SU-DHL-6 (cell line): ENCODE measurements around the gene CNNM1.

ENCODE experiments used
- CTCF ChIP-seq: fragments of 200-600 bp; sonication (generic); IDR thresholded peaks from one replicate; pipeline ENCODE4 v1.5.1; 2017; ENCODE audit warnings: antibody characterized with exemption, mild to moderate bottlenecking, low read length, moderate library complexity; ENCODE audit not compliant: insufficient read depth, poor library complexity, severe bottlenecking
- EZH2phosphoT487 ChIP-seq: fragments of 200-600 bp; sonication (generic), shearing (Covaris generic); conservative IDR thresholded peaks from 2 replicates; pipeline ENCODE4 v1.6.1; 2018; ENCODE audit warnings: mild to moderate bottlenecking, antibody characterized with exemption, low read length, moderate library complexity, mixed read lengths

DNA sequence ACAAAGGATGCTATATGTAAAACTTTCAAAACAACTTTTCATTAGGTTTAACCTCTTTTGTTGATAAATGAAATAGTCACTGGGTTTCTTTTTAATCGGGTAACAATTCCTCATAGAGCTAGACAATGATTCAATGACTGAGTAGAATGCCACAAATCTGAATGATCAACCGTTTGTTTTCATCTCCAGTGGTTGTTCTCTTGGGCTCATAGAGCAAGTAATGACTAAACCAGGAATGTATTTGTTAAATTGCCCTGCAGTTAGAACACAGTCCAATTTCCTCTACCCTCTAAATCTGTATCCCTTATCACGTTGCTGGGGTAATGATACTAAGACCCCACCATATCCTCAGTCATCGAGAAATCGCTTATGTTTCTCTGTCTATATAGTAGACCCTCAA is 40.0 kb downstream of the CNNM1 start:
- TF ChIP-seq CTCF = no peak
- no peak for TF ChIP-seq EZH2phosphoT487
